MCF 10A (cell line): ENCODE measurements around the gene OR2L2. TPM values are rescaled to one million over a fixed set of nuclear protein-coding genes. Genes with fewer than 3 reads are reported as not detected.

Experiments used
- BruUV-seq: library from RNA; stranded (reverse); fragments of 400-500 nt; replicated peaks from 2 replicates; lab custom pipeline; 2021; lab: Mats Ljungman, UMichigan
- CTCF ChIA-PET: fragments of 300-600 bp; sonication (Branson Sonifier 250); formaldehyde crosslinking; extraction: SDS; loops from one replicate; lab custom pipeline; 2021; ENCODE audit warnings: antibody characterized with exemption, inconsistent platforms; lab: Yijun Ruan, JAX
- POLR2A ChIA-PET: fragments of 300-600, 350-650 bp; sonication (Branson Sonifier 250); formaldehyde crosslinking; extraction: SDS; loops from one replicate; lab custom pipeline; 2020; ENCODE audit warnings: antibody characterized with exemption, inconsistent platforms; lab: Yijun Ruan, JAX
- DNase-seq: peaks from one replicate; pipeline ENCODE4 v3.0.0-alpha.2; 2018; ENCODE audit not compliant: unreplicated experiment
- H3K27ac Mint-ChIP-seq: one replicate; pipeline ENCODE4 v1.8.0; 2022; ENCODE audit warnings: mild to moderate bottlenecking, low read depth, mixed read lengths; ENCODE audit not compliant: unreplicated experiment
- H3K27me3 Mint-ChIP-seq: one replicate; pipeline ENCODE4 v1.8.0; 2022; ENCODE audit warnings: mixed read lengths; ENCODE audit not compliant: insufficient read depth, unreplicated experiment
- H3K36me3 Mint-ChIP-seq: one replicate; pipeline ENCODE4 v1.8.0; 2022; ENCODE audit warnings: mild to moderate bottlenecking, moderate library complexity, mixed read lengths; ENCODE audit not compliant: insufficient read depth, unreplicated experiment
- H3K4me1 Mint-ChIP-seq: one replicate; pipeline ENCODE4 v1.8.0; 2022; ENCODE audit warnings: mixed read lengths; ENCODE audit not compliant: insufficient read depth, unreplicated experiment
- H3K4me3 Mint-ChIP-seq: one replicate; pipeline ENCODE4 v1.8.0; 2022; ENCODE audit warnings: mild to moderate bottlenecking, moderate library complexity, mixed read lengths; ENCODE audit not compliant: unreplicated experiment
- H3K9me3 Mint-ChIP-seq: one replicate; pipeline ENCODE4 v1.8.0; 2022; ENCODE audit warnings: mixed read lengths; ENCODE audit not compliant: unreplicated experiment
- intact Hi-C: fragments of 100-400 bp; cut with micrococcal nuclease; formaldehyde crosslinking; loops from 2 replicates; pipeline ENCODE4 v1.14.1; 2022
- total RNA-seq: library from RNA; stranded (reverse); gene quantifications from 2 replicates; pipeline ENCODE4 v1.2.3, GENCODE V29; 2022
- TF ChIP-seq, protein P1 (sequence below): fragments of 200-600 bp; IDR thresholded peaks from one replicate; pipeline ENCODE4 v1.8.0; 2022; ENCODE audit warnings: antibody characterized with exemption, mild to moderate bottlenecking; ENCODE audit not compliant: unreplicated experiment

The OR2L2 gene
- total RNA-seq, 1 experiment from 2014 or later: 0.19 TPM

DNA sequence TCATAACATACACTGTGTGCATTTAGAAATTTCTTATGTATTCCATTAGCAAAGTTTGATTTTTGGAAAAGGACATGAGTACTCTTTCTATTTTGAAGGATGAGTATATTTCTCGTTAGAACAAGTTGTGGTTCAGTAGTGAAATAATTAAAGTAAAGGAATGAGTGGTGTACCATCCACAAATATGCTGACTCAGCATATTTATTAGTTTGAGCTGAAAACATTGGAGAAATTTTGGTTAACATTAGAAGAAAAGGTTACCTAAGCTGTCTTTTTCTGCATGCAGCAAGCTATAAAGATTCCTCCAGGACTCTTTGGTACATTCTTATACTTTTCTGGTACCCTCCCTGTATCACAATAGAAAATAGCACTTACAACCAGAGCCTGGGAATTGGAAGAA is 22.1 kb upstream of the OR2L2 start:
- no peaks in the 10 kb centered on the region for H3K36me3 Mint-ChIP-seq
- H3K27me3 Mint-ChIP-seq: no peaks in the 10 kb centered on the region
- POLR2A ChIA-PET: no interaction called here
- no peak overlapping the region for H3K4me3 Mint-ChIP-seq
- intact Hi-C loops: no loop called here
- CTCF ChIA-PET: interaction anchor here (0.7 to 1.0 kb wide), 3 partner anchors 11 to 79 kb away, joined by 3 to 5 read pairs (median 3); no protein-coding TSS in a partner anchor
- TF ChIP-seq, protein P1, sequence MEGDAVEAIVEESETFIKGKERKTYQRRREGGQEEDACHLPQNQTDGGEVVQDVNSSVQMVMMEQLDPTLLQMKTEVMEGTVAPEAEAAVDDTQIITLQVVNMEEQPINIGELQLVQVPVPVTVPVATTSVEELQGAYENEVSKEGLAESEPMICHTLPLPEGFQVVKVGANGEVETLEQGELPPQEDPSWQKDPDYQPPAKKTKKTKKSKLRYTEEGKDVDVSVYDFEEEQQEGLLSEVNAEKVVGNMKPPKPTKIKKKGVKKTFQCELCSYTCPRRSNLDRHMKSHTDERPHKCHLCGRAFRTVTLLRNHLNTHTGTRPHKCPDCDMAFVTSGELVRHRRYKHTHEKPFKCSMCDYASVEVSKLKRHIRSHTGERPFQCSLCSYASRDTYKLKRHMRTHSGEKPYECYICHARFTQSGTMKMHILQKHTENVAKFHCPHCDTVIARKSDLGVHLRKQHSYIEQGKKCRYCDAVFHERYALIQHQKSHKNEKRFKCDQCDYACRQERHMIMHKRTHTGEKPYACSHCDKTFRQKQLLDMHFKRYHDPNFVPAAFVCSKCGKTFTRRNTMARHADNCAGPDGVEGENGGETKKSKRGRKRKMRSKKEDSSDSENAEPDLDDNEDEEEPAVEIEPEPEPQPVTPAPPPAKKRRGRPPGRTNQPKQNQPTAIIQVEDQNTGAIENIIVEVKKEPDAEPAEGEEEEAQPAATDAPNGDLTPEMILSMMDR: no peak
- H3K27ac Mint-ChIP-seq: no peak overlapping the region
- H3K9me3 Mint-ChIP-seq: peaks cover 49% of the 10 kb centered on the region
- H3K4me1 Mint-ChIP-seq: no peaks in the 10 kb centered on the region
- no TSS peak for BruUV-seq
- no peak for DNase-seq

DNA sequence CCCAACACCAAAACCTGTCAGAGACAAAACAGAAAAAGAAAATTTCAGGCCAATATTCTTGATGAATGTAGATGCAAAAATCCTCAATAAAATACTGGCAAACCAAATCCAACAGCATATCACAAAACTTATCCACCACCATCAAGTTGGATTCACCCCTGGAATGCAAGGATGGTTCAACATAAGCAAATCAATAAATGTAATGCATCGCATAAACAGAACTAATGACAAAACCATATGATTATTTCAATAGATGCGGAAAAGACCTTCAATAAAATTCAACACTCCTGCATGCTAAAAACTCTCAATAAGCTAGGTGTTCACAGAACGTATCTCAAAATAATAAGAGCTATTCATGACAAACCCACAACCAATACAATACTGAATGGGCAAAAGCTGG is 20.2 kb upstream of the OR2L2 start:
- H3K27ac Mint-ChIP-seq: no peak overlapping the region
- H3K4me3 Mint-ChIP-seq: no peak overlapping the region
- ChIA-PET POLR2A (no interaction called here), CTCF (interaction anchor here (1.0 kb wide), 3 partner anchors 39 to 583 kb away, joined by 3 read pairs; no protein-coding TSS in a partner anchor)
- no peaks in the 10 kb centered on the region for H3K36me3 Mint-ChIP-seq
- no TSS peak for BruUV-seq
- H3K27me3 Mint-ChIP-seq: no peaks in the 10 kb centered on the region
- peaks cover 35% of the 10 kb centered on the region for H3K9me3 Mint-ChIP-seq
- no peak for DNase-seq
- peaks cover 5% of the 10 kb centered on the region for H3K4me1 Mint-ChIP-seq
- intact Hi-C loops: no loop called here
- TF ChIP-seq, protein P1: no peak

DNA sequence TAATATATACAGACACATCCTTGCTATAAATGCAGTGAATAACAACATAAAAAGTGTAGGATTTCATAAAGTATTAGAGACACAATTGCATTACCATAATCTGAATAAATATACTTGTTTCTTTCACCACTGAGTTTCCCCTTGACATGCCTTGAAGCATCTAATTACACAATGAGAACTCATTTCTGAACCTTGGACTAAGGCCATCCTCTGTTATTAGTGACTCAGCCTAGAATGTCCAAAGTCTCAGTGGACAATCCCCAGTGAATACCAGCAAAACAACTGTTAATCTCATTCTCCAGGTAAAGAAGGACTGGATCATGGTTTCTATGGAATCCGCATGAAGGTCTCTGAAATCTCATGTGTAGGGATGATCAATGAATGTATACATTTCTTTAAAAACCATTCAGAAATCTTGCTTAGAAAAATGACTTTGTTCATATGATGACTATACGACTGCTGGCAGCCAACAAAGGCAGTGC is 16.6 kb upstream of the OR2L2 start, which contains the start of gene OR2L5:
TSS of gene OR2L5 (plus strand) at position 432 of the 482 bp plus-strand sequence. CDS start 8,288 bp downstream, outside the sequence.
- no peaks in the 10 kb centered on the region for H3K27me3 Mint-ChIP-seq
- H3K4me1 Mint-ChIP-seq: peaks cover 5% of the 10 kb centered on the region
- intact Hi-C loops: no loop called here

DNA sequence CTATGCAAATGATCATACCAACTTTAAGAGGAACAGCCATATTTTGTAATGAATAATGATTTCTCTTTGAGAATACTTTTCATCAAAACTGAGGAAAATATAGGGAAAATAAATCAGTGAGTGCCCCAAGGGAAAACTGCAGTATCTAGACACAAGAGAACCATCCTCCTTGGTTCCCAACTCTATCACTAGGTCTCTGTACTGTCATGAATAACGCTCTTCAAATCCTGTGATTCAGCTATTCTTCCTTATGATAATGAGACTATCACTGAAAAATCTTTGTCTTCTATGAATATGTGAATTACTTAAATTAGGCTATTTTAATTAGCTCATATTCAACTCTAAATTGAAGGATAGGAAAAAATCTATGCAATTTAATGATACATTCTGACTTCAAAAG is 14.1 kb upstream of the OR2L2 start:
- CTCF ChIA-PET: no interaction called here
- intact Hi-C loops: no loop called here
- Mint-ChIP-seq H3K9me3 (peaks cover 17% of the 10 kb centered on the region), H3K4me3 (no peak overlapping the region), H3K4me1 (peaks cover 11% of the 10 kb centered on the region), H3K27ac (no peak overlapping the region), H3K27me3 (no peaks in the 10 kb centered on the region), H3K36me3 (no peaks in the 10 kb centered on the region)
- DNase-seq: no peak
- TF ChIP-seq, protein P1: no peak
- BruUV-seq: no TSS peak
- POLR2A ChIA-PET: no interaction called here

More for the DNA sequence above, 16.6 kb upstream of the OR2L2 start, which contains the start of gene OR2L5:
- ChIA-PET POLR2A (no interaction called here), CTCF (no interaction called here)
- H3K36me3 Mint-ChIP-seq: no peaks in the 10 kb centered on the region
- H3K9me3 Mint-ChIP-seq: peaks cover 35% of the 10 kb centered on the region
- H3K4me3 Mint-ChIP-seq: no peak within 1 kb of the TSS
- DNase-seq: peak; percentile 61
- TF ChIP-seq, protein P1: no peak
- BruUV-seq: no TSS peak
- no peak within 1 kb of the TSS for H3K27ac Mint-ChIP-seq
